GM23338 (cell line): Measurements from ENCODE around the gene DHX8. TPM values are rescaled to one million over a fixed set of nuclear protein-coding genes. Genes with fewer than 3 reads are reported as not detected.

ENCODE experiments used
- ATAC-seq: fragments of 200-7000 bp; cut with Tn5 transposase; 3 replicates; pipeline ENCODE4 v1.9.1; 2020
- DNase-seq: peaks from one replicate; pipeline ENCODE4 v3.0.0-alpha.2; 2015; ENCODE audit warnings: low spot score
- H2AFZ ChIP-seq: fragments of 200-600 bp; sonication (generic); 2 replicates; pipeline ENCODE4 v1.8.0; 2016; ENCODE audit warnings: antibody characterized with exemption, mild to moderate bottlenecking, moderate library complexity
- H3F3A ChIP-seq: fragments of 200-600 bp; sonication (generic); replicated peaks from 2 replicates; pipeline ENCODE4 v1.8.0; 2017; ENCODE audit warnings: antibody characterized with exemption, mixed run types, low read depth
- H3K27ac ChIP-seq: fragments of 200-600 bp; sonication (generic); 2 replicates; pipeline ENCODE4 v1.6.1; 2016; ENCODE audit warnings: low read depth
- H3K27me3 ChIP-seq: fragments of 200-600 bp; sonication (generic); 2 replicates; pipeline ENCODE4 v1.8.0; 2016; ENCODE audit warnings: mild to moderate bottlenecking, mixed run types, moderate library complexity; ENCODE audit not compliant: insufficient read depth
- H3K36me3 ChIP-seq: fragments of 200-600 bp; sonication (generic); 2 replicates; pipeline ENCODE4 v1.8.0; 2016; ENCODE audit warnings: mild to moderate bottlenecking; ENCODE audit not compliant: insufficient read depth
- H3K4me1 ChIP-seq: fragments of 200-600 bp; sonication (generic); 2 replicates; pipeline ENCODE4 v1.8.0; 2016; ENCODE audit warnings: mild to moderate bottlenecking, moderate library complexity; ENCODE audit not compliant: insufficient read depth
- H3K4me2 ChIP-seq: fragments of 200-600 bp; sonication (generic); 2 replicates; pipeline ENCODE4 v1.7.1; 2017; ENCODE audit warnings: mixed run types
- H3K4me3 ChIP-seq: fragments of 200-600 bp; sonication (generic); 2 replicates; pipeline ENCODE4 v1.6.1; 2016; ENCODE audit warnings: mixed run types
- H3K79me2 ChIP-seq: fragments of 200-600 bp; sonication (generic); replicated peaks from 2 replicates; pipeline ENCODE4 v1.8.0; 2017; ENCODE audit warnings: mild to moderate bottlenecking; ENCODE audit not compliant: insufficient read depth
- H3K9me2 ChIP-seq: fragments of 200-600 bp; sonication (generic); 2 replicates; pipeline ENCODE4 v1.8.0; 2017; ENCODE audit not compliant: insufficient read depth
- H4K20me1 ChIP-seq: fragments of 200-600 bp; sonication (generic); replicated peaks from 2 replicates; pipeline ENCODE4 v1.8.0; 2017; ENCODE audit warnings: mild to moderate bottlenecking; ENCODE audit not compliant: insufficient read depth
- H3K27ac Mint-ChIP-seq: 2 replicates; pipeline ENCODE4 v1.8.0; 2020; ENCODE audit warnings: inconsistent platforms, mild to moderate bottlenecking, moderate library complexity, mixed read lengths
- H3K27me3 Mint-ChIP-seq: 3 replicates; pipeline ENCODE4 v1.8.0; 2022; ENCODE audit warnings: low read depth, mild to moderate bottlenecking, moderate library complexity, mixed read lengths, inconsistent platforms; ENCODE audit not compliant: insufficient read depth, poor library complexity
- H3K36me3 Mint-ChIP-seq: 3 replicates; pipeline ENCODE4 v1.8.0; 2021; ENCODE audit warnings: low read depth, mild to moderate bottlenecking, inconsistent platforms, moderate library complexity, mixed read lengths
- H3K4me1 Mint-ChIP-seq: 3 replicates; pipeline ENCODE4 v1.8.0; 2020; ENCODE audit warnings: mild to moderate bottlenecking, inconsistent platforms, mixed read lengths
- H3K4me3 Mint-ChIP-seq: 3 replicates; pipeline ENCODE4 v1.8.0; 2021; ENCODE audit warnings: moderate library complexity, mild to moderate bottlenecking, inconsistent platforms, mixed read lengths
- H3K9me3 Mint-ChIP-seq: 3 replicates; pipeline ENCODE4 v1.8.0; 2020; ENCODE audit warnings: moderate library complexity, mild to moderate bottlenecking, inconsistent platforms, mixed read lengths
- CREB1 ChIP-seq: fragments of 250-450 bp; sonication (Bioruptor Pico); IDR thresholded peaks from 2 replicates; pipeline ENCODE4 v1.5.0; 2020; ENCODE audit warnings: low read depth, mild to moderate bottlenecking, moderate library complexity
- EZH2 ChIP-seq: fragments of 200-600 bp; sonication (generic); IDR thresholded peaks from one replicate; pipeline ENCODE4 v1.8.0; 2017; ENCODE audit warnings: antibody characterized with exemption, mild to moderate bottlenecking, low read depth; ENCODE audit not compliant: unreplicated experiment
- EZH2phosphoT487 ChIP-seq: fragments of 200-600 bp; sonication (generic); IDR thresholded peaks from one replicate; pipeline ENCODE4 v1.8.1; 2018; ENCODE audit warnings: antibody characterized with exemption; ENCODE audit not compliant: unreplicated experiment
- JUNB ChIP-seq: IDR thresholded peaks from one replicate; pipeline ENCODE4 v1.6.1; 2016; ENCODE audit warnings: antibody characterized with exemption; ENCODE audit not compliant: unreplicated experiment
- NANOG ChIP-seq: IDR thresholded peaks from 2 replicates; pipeline ENCODE4 v1.6.1; 2016; ENCODE audit warnings: antibody characterized with exemption, borderline replicate concordance
- POLR2AphosphoS5 ChIP-seq: IDR thresholded peaks from 2 replicates; pipeline ENCODE4 v1.6.1; 2016; ENCODE audit warnings: antibody characterized with exemption, low read depth
- REST ChIP-seq: IDR thresholded peaks from one replicate; pipeline ENCODE4 v1.6.1; 2018; ENCODE audit warnings: antibody characterized with exemption; ENCODE audit not compliant: unreplicated experiment
- STAT1 ChIP-seq: IDR thresholded peaks from one replicate; pipeline ENCODE4 v1.6.1; 2016; ENCODE audit warnings: antibody characterized with exemption; ENCODE audit not compliant: unreplicated experiment
- ZNF114 ChIP-seq: fragments of 250-450 bp; sonication (Bioruptor Pico); IDR thresholded peaks from 2 replicates; pipeline ENCODE4 v1.5.0; 2020; ENCODE audit warnings: mild to moderate bottlenecking, moderate library complexity
- ZNF331 ChIP-seq: fragments of 250-450 bp; sonication (Bioruptor Pico); IDR thresholded peaks from 2 replicates; pipeline ENCODE4 v1.5.0; 2020; ENCODE audit warnings: low read depth, mild to moderate bottlenecking, moderate library complexity
- ZNF462 ChIP-seq: fragments of 250-450 bp; sonication (Bioruptor Pico); IDR thresholded peaks from 2 replicates; pipeline ENCODE4 v1.5.0; 2020; ENCODE audit warnings: mild to moderate bottlenecking, moderate library complexity
- polyA plus RNA-seq: library from polyadenylated mRNA; unstranded; fragments of >200 nt; fragmentation: Nextera tagmentation; extraction: Ambion mirVana; gene quantifications from 2 replicates; pipeline ENCODE4 v1.2.1, GENCODE V29; 2016
- total RNA-seq: library from RNA; depleted of rRNA; stranded (reverse); fragments of >200 nt; shearing (Covaris generic); gene quantifications from 2 replicates; pipeline ENCODE4 v1.2.3, GENCODE V29; 2014
- TF ChIP-seq, protein P1 (sequence below), 2 experiments: fragments of 200-600 bp in 1 of 2; sonication (generic) in 1 of 2; conservative IDR thresholded peaks; 2 replicates each; pipeline versions ENCODE4 v1.5.1 to v1.6.1; 2016 to 2017; ENCODE audit warnings: antibody characterized with exemption in 2 of 2, low read depth in 2 of 2, mild to moderate bottlenecking in 2 of 2, moderate library complexity in 1 of 2
- TF ChIP-seq, protein P2 (sequence below): IDR thresholded peaks from 2 replicates; pipeline ENCODE4 v1.6.1; 2016; ENCODE audit warnings: antibody characterized with exemption

The DHX8 gene
- total and polyA plus RNA-seq, 2 experiments from 2014 or later: 35.3 to 81.1 TPM

DNA sequence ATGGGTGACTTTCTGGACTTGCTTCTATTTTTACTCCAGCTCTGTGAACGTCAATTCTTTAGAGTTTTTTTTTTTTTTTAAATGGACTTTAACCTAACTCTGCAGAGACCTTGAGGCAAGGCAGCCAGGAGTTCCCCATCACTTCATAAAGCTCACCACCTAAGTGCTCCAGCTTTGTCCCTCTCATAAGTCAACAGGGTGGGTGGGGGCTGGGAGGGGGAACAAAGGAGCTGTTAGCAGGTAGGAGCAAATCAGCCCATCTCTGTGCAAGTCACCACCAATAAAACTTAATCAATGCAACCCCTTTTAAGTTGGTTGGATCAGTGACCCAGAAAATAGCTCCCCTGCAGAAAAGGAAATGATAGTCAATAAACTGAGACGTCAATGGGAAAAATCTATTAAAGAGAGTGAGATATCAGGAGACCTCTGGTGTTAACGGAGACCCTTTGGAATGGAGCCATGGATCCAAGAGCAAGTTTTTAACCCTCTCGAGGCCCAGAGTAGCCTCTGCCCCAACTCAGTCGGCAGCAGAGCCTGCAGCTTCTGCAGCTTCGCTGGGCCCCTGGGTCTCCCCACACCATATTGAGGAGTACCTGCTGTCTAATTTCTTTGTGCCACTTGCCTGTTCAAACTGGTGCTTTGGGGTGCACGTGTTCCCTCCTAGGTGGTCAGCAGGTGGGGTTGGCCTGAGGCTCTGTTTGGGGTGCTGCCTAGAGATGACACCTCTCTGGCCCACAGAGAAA is 90.0 kb downstream of the DHX8 start:
- no peak for ATAC-seq
- no peak overlapping the region for H3K4me2 ChIP-seq
- no peaks in the 10 kb centered on the region for H3K36me3 ChIP-seq
- Mint-ChIP-seq H3K4me1 (peaks cover 24% of the 10 kb centered on the region), H3K9me3 (no peaks in the 10 kb centered on the region), H3K27ac (no peak overlapping the region), H3K36me3 (no peaks in the 10 kb centered on the region), H3K27me3 (peaks cover 16% of the 10 kb centered on the region), H3K4me3 (no peak overlapping the region)
- peaks cover 26% of the 10 kb centered on the region for H3K4me1 ChIP-seq
- H3K4me3 ChIP-seq: no peak overlapping the region
- no peaks in the 10 kb centered on the region for H3K79me2 ChIP-seq
- H3F3A ChIP-seq: 0 out of 2 replicates have a peak, but pooled peaks cover 4% of the 10 kb centered on the region
- H2AFZ ChIP-seq: no peak overlapping the region
- TF ChIP-seq CREB1: no peak
- TF ChIP-seq, protein P1, sequence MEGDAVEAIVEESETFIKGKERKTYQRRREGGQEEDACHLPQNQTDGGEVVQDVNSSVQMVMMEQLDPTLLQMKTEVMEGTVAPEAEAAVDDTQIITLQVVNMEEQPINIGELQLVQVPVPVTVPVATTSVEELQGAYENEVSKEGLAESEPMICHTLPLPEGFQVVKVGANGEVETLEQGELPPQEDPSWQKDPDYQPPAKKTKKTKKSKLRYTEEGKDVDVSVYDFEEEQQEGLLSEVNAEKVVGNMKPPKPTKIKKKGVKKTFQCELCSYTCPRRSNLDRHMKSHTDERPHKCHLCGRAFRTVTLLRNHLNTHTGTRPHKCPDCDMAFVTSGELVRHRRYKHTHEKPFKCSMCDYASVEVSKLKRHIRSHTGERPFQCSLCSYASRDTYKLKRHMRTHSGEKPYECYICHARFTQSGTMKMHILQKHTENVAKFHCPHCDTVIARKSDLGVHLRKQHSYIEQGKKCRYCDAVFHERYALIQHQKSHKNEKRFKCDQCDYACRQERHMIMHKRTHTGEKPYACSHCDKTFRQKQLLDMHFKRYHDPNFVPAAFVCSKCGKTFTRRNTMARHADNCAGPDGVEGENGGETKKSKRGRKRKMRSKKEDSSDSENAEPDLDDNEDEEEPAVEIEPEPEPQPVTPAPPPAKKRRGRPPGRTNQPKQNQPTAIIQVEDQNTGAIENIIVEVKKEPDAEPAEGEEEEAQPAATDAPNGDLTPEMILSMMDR (conservative IDR thresholded peaks at IDR 0.05; ENCODE audit: low read depth in 2 of 2): no peak
- no peak for TF ChIP-seq ZNF114
- TF ChIP-seq, protein P2, sequence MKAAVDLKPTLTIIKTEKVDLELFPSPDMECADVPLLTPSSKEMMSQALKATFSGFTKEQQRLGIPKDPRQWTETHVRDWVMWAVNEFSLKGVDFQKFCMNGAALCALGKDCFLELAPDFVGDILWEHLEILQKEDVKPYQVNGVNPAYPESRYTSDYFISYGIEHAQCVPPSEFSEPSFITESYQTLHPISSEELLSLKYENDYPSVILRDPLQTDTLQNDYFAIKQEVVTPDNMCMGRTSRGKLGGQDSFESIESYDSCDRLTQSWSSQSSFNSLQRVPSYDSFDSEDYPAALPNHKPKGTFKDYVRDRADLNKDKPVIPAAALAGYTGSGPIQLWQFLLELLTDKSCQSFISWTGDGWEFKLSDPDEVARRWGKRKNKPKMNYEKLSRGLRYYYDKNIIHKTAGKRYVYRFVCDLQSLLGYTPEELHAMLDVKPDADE: no peak
- TF ChIP-seq EZH2: no peak
- TF ChIP-seq ZNF462 (CRISPR knock-in tag): no peak
- TF ChIP-seq EZH2phosphoT487: no peak
- TF ChIP-seq REST: no peak
- TF ChIP-seq JUNB: no peak
- TF ChIP-seq ZNF331 (CRISPR knock-in tag): no peak
- TF ChIP-seq NANOG: no peak
- TF ChIP-seq POLR2AphosphoS5: no peak
- TF ChIP-seq STAT1: no peak
- no peak overlapping the region for H3K27ac ChIP-seq
- no peaks in the 10 kb centered on the region for H3K27me3 ChIP-seq
- H4K20me1 ChIP-seq: no peaks in the 10 kb centered on the region
- no peaks in the 10 kb centered on the region for H3K9me2 ChIP-seq
- DNase-seq: no peak
